ENCODE data around the gene CCNG2. TPM values are rescaled to one million over a fixed set of nuclear protein-coding genes. Genes with fewer than 3 reads are reported as not detected.

The CCNG2 gene
- total and polyA plus RNA-seq, 12 donors = 5.4 to 69.2 (median 20.9) TPM

DNA sequence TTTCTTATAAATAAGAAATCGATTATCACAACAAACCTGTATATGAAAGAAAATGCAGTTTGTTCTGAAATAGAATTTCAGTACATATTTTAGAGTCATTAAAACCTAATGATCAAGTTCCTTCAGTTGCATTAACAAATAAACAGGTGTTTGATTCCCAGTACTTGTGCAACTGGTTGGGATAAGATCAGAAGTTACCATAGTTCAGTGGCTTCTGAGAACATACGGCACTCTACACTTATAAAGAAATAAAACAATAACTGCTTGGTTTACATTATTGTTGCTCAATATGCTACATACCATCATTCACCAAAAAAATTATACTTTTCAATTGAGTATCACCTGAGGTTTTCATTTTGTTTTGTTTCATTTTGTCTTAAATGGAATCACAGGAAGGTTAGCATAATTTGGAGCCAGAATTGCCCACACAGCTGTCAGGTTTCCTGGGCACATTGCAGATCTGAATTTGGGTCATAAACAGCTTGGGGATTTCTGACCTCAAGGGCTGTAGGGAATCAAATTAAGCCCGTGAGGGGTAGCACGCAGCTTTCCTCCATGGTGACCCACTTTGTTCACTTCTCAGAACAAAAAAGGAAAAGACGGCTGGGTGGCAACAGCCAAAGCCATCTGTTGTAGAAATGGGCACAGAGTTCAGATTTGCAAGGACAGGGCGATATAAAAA, 14.9 kb upstream of the CCNG2 start:
- peaks cover 6 to 14% of the 10 kb centered on the region in 2 donors for H3K4me1 ChIP-seq (replicated peaks in 1 of 2)
- H3K27me3 ChIP-seq = no peaks in the 10 kb centered on the region
- no peaks in the 10 kb centered on the region for H3K36me3 ChIP-seq (replicated peaks in 1 of 2)
- H3K27ac ChIP-seq = no peak overlapping the region
- no peak for TF ChIP-seq POLR2A (IDR thresholded peaks at IDR 0.05)
- peak overlapping the region in 1 of 4 donors; percentile 28 for H3K4me3 ChIP-seq
- WGBS, 4 donors = 50 to 59% (median 56%) methylated on average over 6 of the region's 6 CpGs
- intact Hi-C loops (cut with DNase I) = no loop called here
- H3K9me3 ChIP-seq (replicated peaks in 1 of 3) = no peaks in the 10 kb centered on the region
- DNase-seq = no peak

DNA sequence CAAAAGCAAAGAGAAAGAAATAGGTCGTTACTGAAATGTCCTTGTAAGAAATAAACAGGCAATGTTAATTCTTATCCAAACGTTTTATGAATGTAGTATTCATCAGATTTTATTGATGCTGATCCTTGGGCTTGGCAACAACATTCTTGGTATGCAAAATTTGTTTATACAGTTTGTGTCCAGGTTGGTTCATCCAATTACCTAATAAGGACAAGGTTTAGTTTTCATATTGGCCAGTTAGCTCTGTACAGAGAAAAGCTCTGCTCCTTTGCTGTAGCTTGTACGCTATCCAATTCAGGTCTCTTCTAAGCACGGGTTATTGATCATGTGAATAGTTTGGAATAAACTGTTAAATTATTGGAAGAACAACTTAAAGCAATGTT, 14.4 kb upstream of the CCNG2 start:
- 53 to 71% (median 55%) methylated on average over 4 of the region's 4 CpGs for WGBS, 4 donors
- TF ChIP-seq POLR2A (IDR thresholded peaks at IDR 0.05) = no peak
- TF ChIP-seq, protein P1, sequence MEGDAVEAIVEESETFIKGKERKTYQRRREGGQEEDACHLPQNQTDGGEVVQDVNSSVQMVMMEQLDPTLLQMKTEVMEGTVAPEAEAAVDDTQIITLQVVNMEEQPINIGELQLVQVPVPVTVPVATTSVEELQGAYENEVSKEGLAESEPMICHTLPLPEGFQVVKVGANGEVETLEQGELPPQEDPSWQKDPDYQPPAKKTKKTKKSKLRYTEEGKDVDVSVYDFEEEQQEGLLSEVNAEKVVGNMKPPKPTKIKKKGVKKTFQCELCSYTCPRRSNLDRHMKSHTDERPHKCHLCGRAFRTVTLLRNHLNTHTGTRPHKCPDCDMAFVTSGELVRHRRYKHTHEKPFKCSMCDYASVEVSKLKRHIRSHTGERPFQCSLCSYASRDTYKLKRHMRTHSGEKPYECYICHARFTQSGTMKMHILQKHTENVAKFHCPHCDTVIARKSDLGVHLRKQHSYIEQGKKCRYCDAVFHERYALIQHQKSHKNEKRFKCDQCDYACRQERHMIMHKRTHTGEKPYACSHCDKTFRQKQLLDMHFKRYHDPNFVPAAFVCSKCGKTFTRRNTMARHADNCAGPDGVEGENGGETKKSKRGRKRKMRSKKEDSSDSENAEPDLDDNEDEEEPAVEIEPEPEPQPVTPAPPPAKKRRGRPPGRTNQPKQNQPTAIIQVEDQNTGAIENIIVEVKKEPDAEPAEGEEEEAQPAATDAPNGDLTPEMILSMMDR (IDR thresholded peaks at IDR 0.05) = no peak
- intact Hi-C loops (cut with DNase I) = no loop called here

DNA sequence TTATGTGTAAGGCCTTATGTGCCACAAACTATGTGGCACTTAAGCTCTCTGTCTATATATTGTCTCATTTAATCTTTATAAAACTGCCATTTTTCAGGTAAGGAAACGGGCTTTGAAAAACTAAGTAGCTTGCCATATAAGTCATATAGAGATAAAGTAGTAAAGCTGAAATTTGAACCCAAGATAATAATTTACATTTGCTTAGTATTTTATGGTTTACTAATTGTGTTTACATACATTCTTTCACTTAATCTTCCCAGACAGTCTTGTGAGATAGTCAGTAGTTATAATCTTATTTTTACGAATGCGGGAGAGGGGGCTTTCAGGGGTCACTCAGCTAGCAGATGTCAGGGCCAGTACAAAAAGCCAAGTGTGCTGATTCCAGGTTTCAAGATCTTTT, 13.9 kb upstream of the CCNG2 start:
- no peak for DNase-seq
- H3K27ac ChIP-seq = no peak overlapping the region
- H3K4me1 ChIP-seq (replicated peaks in 1 of 2) = peaks cover 6 to 14% of the 10 kb centered on the region in 2 donors
- H3K27me3 ChIP-seq = no peaks in the 10 kb centered on the region
- no peaks in the 10 kb centered on the region for H3K36me3 ChIP-seq (replicated peaks in 1 of 2)
- intact Hi-C loops (cut with DNase I) = no loop called here
- TF ChIP-seq POLR2A (IDR thresholded peaks at IDR 0.05) = no peak
- TF ChIP-seq, protein P1 (IDR thresholded peaks at IDR 0.05) = no peak
- H3K9me3 ChIP-seq (replicated peaks in 1 of 3) = no peaks in the 10 kb centered on the region
- WGBS, 4 donors = 83 to 89% (median 86%) methylated on average over 3 of the region's 3 CpGs
- no peak overlapping the region for H3K4me3 ChIP-seq

More for the DNA sequence above, 14.4 kb upstream of the CCNG2 start:
- no peaks in the 10 kb centered on the region for H3K9me3 ChIP-seq (replicated peaks in 1 of 3)
- no peak overlapping the region for H3K27ac ChIP-seq
- peaks cover 6 to 14% of the 10 kb centered on the region in 2 donors for H3K4me1 ChIP-seq (replicated peaks in 1 of 2)
- peak overlapping the region in 1 of 4 donors; percentile 28 for H3K4me3 ChIP-seq
- H3K27me3 ChIP-seq = no peaks in the 10 kb centered on the region
- no peaks in the 10 kb centered on the region for H3K36me3 ChIP-seq (replicated peaks in 1 of 2)
- no peak for DNase-seq

DNA sequence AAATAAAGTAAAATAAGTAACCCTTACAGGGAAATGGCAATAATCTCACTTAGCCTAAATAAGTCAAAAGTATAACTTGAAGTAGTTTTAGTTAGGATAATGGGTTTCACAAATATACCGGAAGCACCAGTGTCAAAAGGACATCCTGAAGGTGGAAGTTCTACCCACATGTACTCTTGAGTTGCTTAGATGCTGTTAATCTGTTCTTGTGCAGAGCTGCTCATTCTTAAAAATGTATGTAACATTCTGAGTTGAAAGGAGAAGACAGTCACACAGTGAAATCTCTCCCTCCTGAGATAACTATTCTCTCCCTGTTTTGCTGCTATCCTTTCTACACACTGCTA, 11.2 kb upstream of the CCNG2 start:
- H3K9me3 ChIP-seq (replicated peaks in 1 of 3) = no peaks in the 10 kb centered on the region
- 50 to 63% (median 51%) methylated on average over 1 of the region's 1 CpG for WGBS, 4 donors
- intact Hi-C loops (cut with DNase I) = no loop called here
- no peak for DNase-seq
- no peaks in the 10 kb centered on the region for H3K27me3 ChIP-seq
- TF ChIP-seq POLR2A (IDR thresholded peaks at IDR 0.05) = no peak
- TF ChIP-seq, protein P1 (IDR thresholded peaks at IDR 0.05) = no peak
- H3K36me3 ChIP-seq (replicated peaks in 1 of 2) = no peaks in the 10 kb centered on the region
- H3K27ac ChIP-seq = peak overlapping the region in 3 of 5 donors; percentile 22 to 36 (median 25)
- no peak overlapping the region for H3K4me3 ChIP-seq
- H3K4me1 ChIP-seq (replicated peaks in 1 of 2) = peaks cover 6 to 14% of the 10 kb centered on the region in 2 donors
